Keratinocyte (primary cell): ENCODE measurements around the gene RASAL2. TPM values are rescaled to one million over a fixed set of nuclear protein-coding genes. Genes with fewer than 3 reads are reported as not detected.
"Not testable (repeated sequence)": the region's sequence is repeated elsewhere in the genome, so short reads cannot be mapped to it uniquely, and the experiment has no call there.

Source experiments
- DNase-seq: peaks from one replicate; pipeline ENCODE4 v3.0.0-alpha.2; 2011; ENCODE audit warnings: low read depth, missing footprints, low spot score
- FAIRE-seq: peaks from 2 replicates; lab custom pipeline; 2011; peaks lifted over from hg19 to GRCh38; lab: Jason Lieb, UNC
- H2AFZ ChIP-seq: 2 replicates; pipeline ENCODE4 v1.6.0; 2012; ENCODE audit warnings: low read length, control low read depth, inconsistent platforms; ENCODE audit not compliant: control insufficient read depth
- H3K27ac ChIP-seq: 2 replicates; pipeline ENCODE4 v1.5.1; 2011; ENCODE audit warnings: low read length; ENCODE audit not compliant: control insufficient read depth, insufficient read depth
- H3K27me3 ChIP-seq: 3 replicates; pipeline ENCODE4 v1.6.0; 2011; ENCODE audit warnings: low read length; ENCODE audit not compliant: control insufficient read depth, insufficient read depth; ENCODE audit errors: extremely low read depth
- H3K36me3 ChIP-seq, 2 experiments: 2 replicates in 1 of 2; 3 replicates in 1 of 2; pipeline ENCODE4 v1.5.1; 2011; ENCODE audit warnings: low read length in 2 of 2, mild to moderate bottlenecking in 1 of 2; ENCODE audit not compliant: control insufficient read depth in 2 of 2, insufficient read depth in 2 of 2; ENCODE audit errors: extremely low read depth in 1 of 2
- H3K4me1 ChIP-seq: 3 replicates; pipeline ENCODE4 v1.5.1; 2011; ENCODE audit warnings: low read length; ENCODE audit not compliant: control insufficient read depth, insufficient read depth; ENCODE audit errors: extremely low read depth
- H3K4me2 ChIP-seq: 3 replicates; pipeline ENCODE4 v1.6.0; 2011; ENCODE audit warnings: low read depth, low read length; ENCODE audit not compliant: control insufficient read depth, insufficient read depth; ENCODE audit errors: extremely low read depth
- H3K4me3 ChIP-seq, 3 experiments: fragments of 200-600 bp in 1 of 3; sonication (generic) in 1 of 3; 2 replicates in 2 of 3; 3 replicates in 1 of 3; pipeline ENCODE4 v1.5.1; 2011 to 2016; ENCODE audit warnings: low read length in 3 of 3, mild to moderate bottlenecking in 3 of 3, control low read depth in 2 of 3, inconsistent platforms in 1 of 3, low read depth in 1 of 3, mixed read lengths in 1 of 3, mixed run types in 1 of 3, moderate library complexity in 1 of 3; ENCODE audit not compliant: control insufficient read depth in 2 of 3, insufficient read depth in 2 of 3; ENCODE audit errors: extremely low read depth in 1 of 3
- H3K79me2 ChIP-seq: 2 replicates; pipeline ENCODE4 v1.6.0; 2012; ENCODE audit warnings: low read length; ENCODE audit not compliant: control insufficient read depth, insufficient read depth
- H3K9ac ChIP-seq: 3 replicates; pipeline ENCODE4 v1.6.0; 2011; ENCODE audit warnings: low read length; ENCODE audit not compliant: control insufficient read depth, insufficient read depth; ENCODE audit errors: extremely low read depth
- H3K9me1 ChIP-seq: 3 replicates; pipeline ENCODE4 v1.6.0; 2011; ENCODE audit warnings: low read length; ENCODE audit not compliant: control insufficient read depth, insufficient read depth; ENCODE audit errors: extremely low read depth
- H3K9me3 ChIP-seq: 2 replicates; pipeline ENCODE4 v1.5.1; 2012; ENCODE audit warnings: low read depth, low read length; ENCODE audit not compliant: control insufficient read depth
- H4K20me1 ChIP-seq: 3 replicates; pipeline ENCODE4 v1.6.0; 2011; ENCODE audit warnings: low read length; ENCODE audit not compliant: control insufficient read depth, insufficient read depth; ENCODE audit errors: extremely low read depth
- CTCF ChIP-seq, 3 experiments: IDR thresholded peaks in 1 of 3; conservative IDR thresholded peaks in 1 of 3; optimal IDR thresholded peaks in 1 of 3; 2 replicates in 2 of 3; 3 replicates in 1 of 3; pipeline versions ENCODE3 to v1.5.1; 2011; ENCODE audit warnings: low read length in 3 of 3, mild to moderate bottlenecking in 3 of 3, moderate library complexity in 2 of 3, control low read depth in 1 of 3, inconsistent platforms in 1 of 3; ENCODE audit not compliant: insufficient read depth in 2 of 3; ENCODE audit errors: extremely low read depth in 1 of 3
- EZH2 ChIP-seq: IDR thresholded peaks from one replicate; pipeline ENCODE4 v1.6.1; 2012; ENCODE audit warnings: inconsistent platforms, mild to moderate bottlenecking, low read length, moderate library complexity
- dilution Hi-C: fragments of 300-500 bp; cut with MboI; formaldehyde crosslinking; loops from one replicate; pipeline ENCODE4 v1.7.0; 2020; ENCODE audit warnings: low sequenced_read_pairs; ENCODE audit not compliant: extremely low pct_ligation_motif_present
- polyA plus RNA-seq, 5 experiments: library from polyadenylated mRNA; depleted of rRNA in 3 of 5; stranded (reverse) in 3 of 5; stranded (forward) in 1 of 5; unstranded in 1 of 5; fragments of >200 nt; gene quantifications; 1 replicate in 1 of 5; 2 replicates in 3 of 5; 3 replicates in 1 of 5; pipeline versions ENCODE4 v1.2.1 to v1.2.3, GENCODE V29; 2011 to 2012; ENCODE audit warnings: missing spikeins in 2 of 5, low read depth in 1 of 5, low replicate concordance in 1 of 5

RASAL2 gene
- polyA plus RNA-seq, 1 donor (not counting 4 experiments of a cell fraction or from before 2014, with no cell fraction given), result 27.2 TPM

- no peaks in the 10 kb centered on the region for H3K9me3 ChIP-seq
- DNase-seq (no peak), FAIRE-seq (no peak)
- H3K4me3 ChIP-seq, result no peak overlapping the region
- peaks cover 2% of the 10 kb centered on the region for H3K9me1 ChIP-seq
- no peak overlapping the region for H2AFZ ChIP-seq
- H3K27ac ChIP-seq, result no peak overlapping the region
- H4K20me1 ChIP-seq, result no peaks in the 10 kb centered on the region
- H3K4me2 ChIP-seq, result no peak overlapping the region
- no peak for TF ChIP-seq CTCF (optimal IDR thresholded peaks at IDR 0.05 in 1 of 3, IDR thresholded peaks at IDR 0.05 in 1 of 3, conservative IDR thresholded peaks at IDR 0.05 in 1 of 3; ENCODE audit: extremely low read depth in 1 of 3, insufficient read depth in 2 of 3, low read length in 3 of 3)
- TF ChIP-seq EZH2, result no peak
- H3K79me2 ChIP-seq, result no peaks in the 10 kb centered on the region
- no peaks in the 10 kb centered on the region for H3K27me3 ChIP-seq
- no peak overlapping the region for H3K9ac ChIP-seq
- dilution Hi-C loops, result no loop called here
- H3K4me1 ChIP-seq, result peaks cover 10% of the 10 kb centered on the region
- H3K36me3 ChIP-seq, result no peaks in the 10 kb centered on the region
Observed at GRCh38 chr1:178502330-178502714, 408.4 kb downstream of the RASAL2 start.

- H4K20me1 ChIP-seq, result no peaks in the 10 kb centered on the region
- H3K9ac ChIP-seq, result no peak overlapping the region
- FAIRE-seq, result no peak
- no peak for TF ChIP-seq CTCF (optimal IDR thresholded peaks at IDR 0.05 in 1 of 3, IDR thresholded peaks at IDR 0.05 in 1 of 3, conservative IDR thresholded peaks at IDR 0.05 in 1 of 3; ENCODE audit: extremely low read depth in 1 of 3, insufficient read depth in 2 of 3, low read length in 3 of 3)
- TF ChIP-seq EZH2, result no peak
- H3K27ac ChIP-seq, result no peak overlapping the region
- H3K36me3 ChIP-seq, result no peaks in the 10 kb centered on the region
- H3K4me1 ChIP-seq, result peaks cover 13% of the 10 kb centered on the region
- dilution Hi-C loops, result no loop called here
- no peak overlapping the region for H2AFZ ChIP-seq
- H3K79me2 ChIP-seq, result no peaks in the 10 kb centered on the region
- H3K4me2 ChIP-seq, result no peak overlapping the region
- DNase-seq, result no peak
- H3K9me1 ChIP-seq, result peaks cover 3% of the 10 kb centered on the region
- H3K27me3 ChIP-seq, result no peaks in the 10 kb centered on the region
- no peak overlapping the region for H3K4me3 ChIP-seq
- no peaks in the 10 kb centered on the region for H3K9me3 ChIP-seq
Observed at GRCh38 chr1:178502856-178503255, 409.0 kb downstream of the RASAL2 start.

DNA sequence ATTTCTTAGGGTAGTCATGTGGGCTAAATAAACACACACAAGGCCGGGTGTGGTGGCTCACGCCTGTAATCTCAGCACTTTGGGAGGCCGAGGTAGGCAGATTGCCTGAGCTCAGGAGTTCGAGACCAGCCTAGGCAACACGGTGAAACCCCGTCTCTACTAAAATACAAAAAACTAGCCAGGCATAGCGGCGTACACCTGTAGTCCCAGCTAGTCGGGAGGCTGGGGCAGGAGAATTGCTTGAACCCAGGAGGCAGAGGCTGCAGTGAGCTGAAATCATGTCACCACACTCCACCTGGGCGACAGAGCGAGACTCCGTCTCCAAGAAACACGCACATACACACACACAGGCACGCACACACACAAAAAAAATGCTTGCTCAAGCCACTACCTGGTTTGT lies 409.4 kb downstream of the RASAL2 start:
- dilution Hi-C loops, H4K20me1 ChIP-seq, FAIRE-seq, H3K79me2 ChIP-seq, DNase-seq, H3K9ac ChIP-seq, H3K4me3 ChIP-seq, H3K9me3 ChIP-seq, H3K27me3 ChIP-seq, H3K27ac ChIP-seq, H3K4me2 ChIP-seq, H3K9me1 ChIP-seq, H2AFZ ChIP-seq, H3K36me3 ChIP-seq: not testable (repeated sequence)
- peaks cover 13% of the 10 kb centered on the region for H3K4me1 ChIP-seq
